ENCODE measurements around the gene SDHAF3.
A peak's percentile ranks its signal among the peaks of the same experiment; 100 is the strongest.
"Not testable (repeated sequence)": the region's sequence is repeated elsewhere in the genome, so short reads cannot be mapped to it uniquely, and the experiment has no call there.

SDHAF3 gene

DNA sequence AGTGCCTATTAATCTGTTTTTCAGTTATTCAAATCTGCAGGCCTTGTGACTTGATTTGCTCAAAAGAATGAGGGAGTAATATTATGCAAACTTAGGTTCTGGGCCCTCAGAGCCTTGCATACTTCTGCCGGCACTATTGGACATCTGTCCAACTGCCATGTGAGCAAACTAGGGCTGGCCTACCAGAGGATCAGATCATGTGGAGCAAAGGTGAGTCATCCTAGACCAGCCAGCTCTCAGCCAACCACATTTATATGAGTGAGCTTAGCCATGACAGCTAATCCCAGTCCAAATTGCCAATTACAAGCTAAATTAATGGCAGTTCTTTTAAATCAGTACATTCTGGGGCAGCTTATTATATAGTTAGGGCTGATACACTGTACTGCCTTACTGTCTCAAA lies 69.6 kb downstream of the SDHAF3 start:
- TF ChIP-seq, protein P1, sequence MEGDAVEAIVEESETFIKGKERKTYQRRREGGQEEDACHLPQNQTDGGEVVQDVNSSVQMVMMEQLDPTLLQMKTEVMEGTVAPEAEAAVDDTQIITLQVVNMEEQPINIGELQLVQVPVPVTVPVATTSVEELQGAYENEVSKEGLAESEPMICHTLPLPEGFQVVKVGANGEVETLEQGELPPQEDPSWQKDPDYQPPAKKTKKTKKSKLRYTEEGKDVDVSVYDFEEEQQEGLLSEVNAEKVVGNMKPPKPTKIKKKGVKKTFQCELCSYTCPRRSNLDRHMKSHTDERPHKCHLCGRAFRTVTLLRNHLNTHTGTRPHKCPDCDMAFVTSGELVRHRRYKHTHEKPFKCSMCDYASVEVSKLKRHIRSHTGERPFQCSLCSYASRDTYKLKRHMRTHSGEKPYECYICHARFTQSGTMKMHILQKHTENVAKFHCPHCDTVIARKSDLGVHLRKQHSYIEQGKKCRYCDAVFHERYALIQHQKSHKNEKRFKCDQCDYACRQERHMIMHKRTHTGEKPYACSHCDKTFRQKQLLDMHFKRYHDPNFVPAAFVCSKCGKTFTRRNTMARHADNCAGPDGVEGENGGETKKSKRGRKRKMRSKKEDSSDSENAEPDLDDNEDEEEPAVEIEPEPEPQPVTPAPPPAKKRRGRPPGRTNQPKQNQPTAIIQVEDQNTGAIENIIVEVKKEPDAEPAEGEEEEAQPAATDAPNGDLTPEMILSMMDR (IDR thresholded peaks at IDR 0.05; ENCODE audit: poor library complexity, severe bottlenecking) = no peak
- H3K4me3 ChIP-seq (ENCODE audit: severe bottlenecking) = no peak overlapping the region
- DNase-seq (ENCODE audit: low spot score) (no peak), ATAC-seq (ENCODE audit: low read depth) (0 out of 3 replicates have a peak, but pooled peaks have one; percentile 55)
- no peaks in the 10 kb centered on the region for H3K27me3 ChIP-seq (ENCODE audit: insufficient read depth, poor library complexity, severe bottlenecking)
- no peaks in the 10 kb centered on the region for H3K4me1 ChIP-seq (ENCODE audit: insufficient read depth, poor library complexity, severe bottlenecking)
- no peaks in the 10 kb centered on the region for H3K9me3 ChIP-seq (ENCODE audit: severe bottlenecking)
- H3K36me3 ChIP-seq (ENCODE audit: low read depth) = no peaks in the 10 kb centered on the region
- H3K27ac ChIP-seq (ENCODE audit: poor library complexity, severe bottlenecking) = no peak overlapping the region

DNA sequence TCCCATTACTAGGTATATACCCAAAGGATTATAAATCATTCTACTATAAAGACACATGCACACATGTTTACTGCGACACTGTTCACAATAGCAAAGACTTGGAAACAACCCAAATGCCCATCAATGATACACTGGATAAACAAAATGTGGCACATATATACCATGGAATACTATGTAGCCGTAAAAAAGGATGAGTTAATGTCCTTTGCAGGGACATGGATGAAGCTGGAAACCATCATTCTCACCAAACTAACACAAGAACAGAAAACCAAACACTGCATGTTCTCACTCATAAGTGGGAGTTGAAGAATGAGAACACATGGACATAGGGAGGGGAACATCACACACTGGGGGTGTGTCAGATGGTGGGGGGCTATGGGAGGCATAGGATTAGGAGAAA lies 78.7 kb downstream of the SDHAF3 start:
- H3K36me3 ChIP-seq (ENCODE audit: low read depth); H3K4me1 ChIP-seq (ENCODE audit: insufficient read depth, poor library complexity, severe bottlenecking); ATAC-seq (ENCODE audit: low read depth): not testable (repeated sequence)

DNA sequence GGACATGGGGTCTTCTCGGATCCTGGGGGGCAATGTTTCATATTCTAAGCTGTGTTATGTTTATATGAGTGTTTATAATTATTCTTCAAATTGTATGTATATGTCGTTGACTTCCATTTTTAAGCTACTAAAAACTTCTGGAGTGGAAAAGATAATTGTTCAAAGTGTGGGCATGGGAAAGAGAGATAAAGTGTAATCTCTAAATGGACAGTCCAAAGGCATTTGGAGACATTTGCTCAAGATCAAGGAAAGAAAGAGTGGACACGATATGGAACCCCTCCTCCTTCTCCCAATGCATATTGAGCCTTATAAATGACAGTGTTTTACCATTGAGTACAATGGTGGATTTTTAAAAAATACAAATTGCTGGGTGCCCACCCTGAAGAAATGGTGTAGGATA lies 81.1 kb downstream of the SDHAF3 start:
- no peak for DNase-seq (ENCODE audit: low spot score)
- Histone ChIP-seq H3K4me3 (ENCODE audit: severe bottlenecking) (no peak overlapping the region), H3K27ac (ENCODE audit: poor library complexity, severe bottlenecking) (no peak overlapping the region), H3K4me1 (ENCODE audit: insufficient read depth, poor library complexity, severe bottlenecking) (no peaks in the 10 kb centered on the region), H3K9me3 (ENCODE audit: severe bottlenecking) (no peaks in the 10 kb centered on the region), H3K36me3 (ENCODE audit: low read depth) (no peaks in the 10 kb centered on the region), H3K27me3 (ENCODE audit: insufficient read depth, poor library complexity, severe bottlenecking) (peaks cover 8% of the 10 kb centered on the region)
- ATAC-seq (ENCODE audit: low read depth) = no peak
- TF ChIP-seq, protein P1 (IDR thresholded peaks at IDR 0.05; ENCODE audit: poor library complexity, severe bottlenecking) = no peak

More for the DNA sequence above, 78.7 kb downstream of the SDHAF3 start:
- H3K27me3 ChIP-seq (ENCODE audit: insufficient read depth, poor library complexity, severe bottlenecking); H3K9me3 ChIP-seq (ENCODE audit: severe bottlenecking); DNase-seq (ENCODE audit: low spot score); H3K4me3 ChIP-seq (ENCODE audit: severe bottlenecking); H3K27ac ChIP-seq (ENCODE audit: poor library complexity, severe bottlenecking): not testable (repeated sequence)

DNA sequence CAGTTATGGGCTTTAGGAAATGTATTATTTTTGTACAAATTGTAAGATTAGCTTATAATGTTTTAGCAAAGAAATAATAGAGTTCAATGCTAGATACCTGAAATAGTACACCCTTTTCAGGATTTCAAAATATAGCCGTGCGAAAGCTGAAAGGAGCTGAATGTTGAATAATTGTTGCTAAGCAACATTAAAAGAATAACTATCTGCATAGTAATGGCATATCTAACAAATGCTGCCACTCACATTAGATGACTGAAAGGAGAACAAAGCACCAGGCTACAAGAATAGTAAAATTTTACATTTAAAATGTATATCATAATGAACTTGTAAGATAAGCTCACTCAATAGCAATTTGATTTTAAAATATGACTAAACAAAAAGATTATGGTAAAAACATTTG lies 82.5 kb downstream of the SDHAF3 start:
- H3K27ac ChIP-seq (ENCODE audit: poor library complexity, severe bottlenecking) = no peak overlapping the region
- DNase-seq (ENCODE audit: low spot score) (no peak), ATAC-seq (ENCODE audit: low read depth) (no peak)
- no peaks in the 10 kb centered on the region for H3K36me3 ChIP-seq (ENCODE audit: low read depth)
- H3K4me3 ChIP-seq (ENCODE audit: severe bottlenecking) = no peak overlapping the region
- H3K9me3 ChIP-seq (ENCODE audit: severe bottlenecking) = no peaks in the 10 kb centered on the region
- H3K27me3 ChIP-seq (ENCODE audit: insufficient read depth, poor library complexity, severe bottlenecking) = peaks cover 8% of the 10 kb centered on the region
- H3K4me1 ChIP-seq (ENCODE audit: insufficient read depth, poor library complexity, severe bottlenecking) = no peaks in the 10 kb centered on the region
- TF ChIP-seq, protein P1 (IDR thresholded peaks at IDR 0.05; ENCODE audit: poor library complexity, severe bottlenecking) = no peak

DNA sequence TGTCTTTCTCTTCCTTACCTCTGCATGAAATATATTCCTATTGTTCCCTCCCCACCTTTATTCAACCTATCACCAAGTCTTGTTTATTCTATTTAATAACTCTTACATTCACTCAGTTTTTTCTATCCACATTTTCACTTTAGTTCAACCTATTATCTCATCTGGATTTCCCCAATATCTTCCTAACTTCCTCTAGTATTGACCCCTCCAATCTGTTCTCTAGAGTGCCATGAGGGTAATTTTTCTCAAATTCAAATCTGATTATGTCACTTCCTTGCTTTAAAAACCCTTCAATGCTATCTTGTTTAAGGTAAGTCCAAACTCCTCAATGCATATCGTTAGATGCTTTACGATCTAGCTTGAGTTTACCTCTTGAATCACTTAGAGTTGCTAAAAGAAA lies 86.5 kb downstream of the SDHAF3 start:
- H3K27me3 ChIP-seq (ENCODE audit: insufficient read depth, poor library complexity, severe bottlenecking) = peaks cover 8% of the 10 kb centered on the region
- no peaks in the 10 kb centered on the region for H3K9me3 ChIP-seq (ENCODE audit: severe bottlenecking)
- no peak for DNase-seq (ENCODE audit: low spot score)
- ATAC-seq (ENCODE audit: low read depth) = no peak
- H3K4me3 ChIP-seq (ENCODE audit: severe bottlenecking) = no peak overlapping the region
- TF ChIP-seq, protein P1 (IDR thresholded peaks at IDR 0.05; ENCODE audit: poor library complexity, severe bottlenecking) = no peak
- H3K27ac ChIP-seq (ENCODE audit: poor library complexity, severe bottlenecking) = no peak overlapping the region
- H3K4me1 ChIP-seq (ENCODE audit: insufficient read depth, poor library complexity, severe bottlenecking) = no peaks in the 10 kb centered on the region
- no peaks in the 10 kb centered on the region for H3K36me3 ChIP-seq (ENCODE audit: low read depth)
